Gastrocnemius medialis (tissue), 4 donors: ENCODE results near the gene CAMK2N2.

ENCODE experiments used
- CTCF ChIP-seq, 5 experiments: fragments of 450-650 bp in 3 of 5; fragments of 200-600 bp in 2 of 5; sonication (generic) in 2 of 5; IDR thresholded peaks in 4 of 5; conservative IDR thresholded peaks in 1 of 5; 1 replicate in 4 of 5; 2 replicates in 1 of 5; pipeline ENCODE4 v1.5.1; 2016 to 2019; ENCODE audit warnings: antibody characterized with exemption in 5 of 5, mild to moderate bottlenecking in 3 of 5, moderate library complexity in 3 of 5
- POLR2A ChIP-seq, 2 donors: fragments of 450-650 bp; IDR thresholded peaks; one replicate each; pipeline ENCODE4 v1.6.1; 2017; ENCODE audit warnings: antibody characterized with exemption in 2 of 2, mild to moderate bottlenecking in 2 of 2, moderate library complexity in 2 of 2

GRCh38 chr3:184283681-184284080 lies 22.3 kb upstream of the CAMK2N2 start:
- no peak for TF ChIP-seq CTCF (IDR thresholded peaks at IDR 0.05 in 4 of 5, conservative IDR thresholded peaks at IDR 0.05 in 1 of 5)
- no peak for TF ChIP-seq POLR2A (IDR thresholded peaks at IDR 0.05)
